Astrocyte (in vitro differentiated cells and primary cell): Measurements from ENCODE around the gene AQP7.

ENCODE experiments used
- EZH2 ChIP-seq: IDR thresholded peaks from 2 replicates; pipeline ENCODE4 v1.6.1; 2012; ENCODE audit warnings: mild to moderate bottlenecking, low read length, inconsistent platforms; ENCODE audit not compliant: insufficient read depth
- TF ChIP-seq, protein P1 (sequence below): IDR thresholded peaks from 2 replicates; pipeline ENCODE4 v1.5.1; 2011; ENCODE audit warnings: low read depth, mild to moderate bottlenecking, inconsistent platforms, low read length, moderate library complexity; ENCODE audit not compliant: insufficient read depth

DNA sequence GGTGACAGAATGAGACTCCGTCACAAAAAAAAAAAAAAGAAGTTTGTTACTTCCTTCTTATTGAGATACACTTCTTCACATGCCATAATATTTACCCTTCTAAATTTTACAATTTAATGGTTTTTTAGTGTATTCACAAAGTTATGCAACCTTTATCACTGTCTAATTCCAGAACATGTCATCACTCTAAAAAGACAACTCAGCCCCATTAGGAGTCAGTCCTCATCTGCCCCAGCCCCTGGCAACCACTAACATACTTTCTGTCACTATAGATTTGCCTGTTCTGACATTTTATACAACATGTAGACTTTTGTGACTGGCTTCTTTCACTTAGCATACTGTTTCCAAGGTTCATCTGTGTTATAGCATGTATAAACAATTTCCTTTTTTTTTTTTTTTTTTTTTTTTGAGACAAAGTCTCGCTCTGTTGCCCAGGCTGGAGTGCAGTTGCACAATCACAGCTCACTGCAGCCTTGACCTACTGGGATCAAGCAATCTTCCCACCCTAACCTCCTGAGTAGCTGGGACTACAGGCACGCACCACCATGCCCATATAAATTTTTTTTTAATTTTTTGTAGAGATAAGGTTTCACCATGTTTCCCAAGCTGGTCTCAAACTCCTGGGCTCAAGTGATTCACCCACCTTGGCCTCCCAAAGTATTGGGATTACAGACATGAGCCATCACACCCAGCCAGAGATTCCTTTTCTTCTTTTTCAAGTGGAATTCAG lies 27.1 kb upstream of the AQP7 start:
- TF ChIP-seq, protein P1, sequence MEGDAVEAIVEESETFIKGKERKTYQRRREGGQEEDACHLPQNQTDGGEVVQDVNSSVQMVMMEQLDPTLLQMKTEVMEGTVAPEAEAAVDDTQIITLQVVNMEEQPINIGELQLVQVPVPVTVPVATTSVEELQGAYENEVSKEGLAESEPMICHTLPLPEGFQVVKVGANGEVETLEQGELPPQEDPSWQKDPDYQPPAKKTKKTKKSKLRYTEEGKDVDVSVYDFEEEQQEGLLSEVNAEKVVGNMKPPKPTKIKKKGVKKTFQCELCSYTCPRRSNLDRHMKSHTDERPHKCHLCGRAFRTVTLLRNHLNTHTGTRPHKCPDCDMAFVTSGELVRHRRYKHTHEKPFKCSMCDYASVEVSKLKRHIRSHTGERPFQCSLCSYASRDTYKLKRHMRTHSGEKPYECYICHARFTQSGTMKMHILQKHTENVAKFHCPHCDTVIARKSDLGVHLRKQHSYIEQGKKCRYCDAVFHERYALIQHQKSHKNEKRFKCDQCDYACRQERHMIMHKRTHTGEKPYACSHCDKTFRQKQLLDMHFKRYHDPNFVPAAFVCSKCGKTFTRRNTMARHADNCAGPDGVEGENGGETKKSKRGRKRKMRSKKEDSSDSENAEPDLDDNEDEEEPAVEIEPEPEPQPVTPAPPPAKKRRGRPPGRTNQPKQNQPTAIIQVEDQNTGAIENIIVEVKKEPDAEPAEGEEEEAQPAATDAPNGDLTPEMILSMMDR = no peak
- no peak for TF ChIP-seq EZH2
